OCI-M2 (cell line): ENCODE data around the gene ZNF275.
"Not testable (repeated sequence)": the region's sequence is repeated elsewhere in the genome, so short reads cannot be mapped to it uniquely, and the experiment has no call there.

Experiments
- DNase-seq: peaks from one replicate; lab custom pipeline; 2025; ENCODE audit not compliant: unreplicated experiment; lab: John Stamatoyannopoulos, UW

The ZNF275 gene

GRCh38 chrX:153319295-153320046 is 14.5 kb upstream of the ZNF275 start:
- DNase-seq: no peak

GRCh38 chrX:153320047-153320443 is 13.9 kb upstream of the ZNF275 start:
- not testable (repeated sequence) for DNase-seq

- DNase-seq: no peak
Observed at GRCh38 chrX:153320555-153321184, 13.3 kb upstream of the ZNF275 start.

GRCh38 chrX:153321381-153322124 is 12.4 kb upstream of the ZNF275 start, which contains the start of gene PNMA6F:
Gene PNMA6F (minus strand): TSS chrX:153321767. CDS start chrX:153320674, 1,093 bp downstream.
- DNase-seq: no peak

DNA sequence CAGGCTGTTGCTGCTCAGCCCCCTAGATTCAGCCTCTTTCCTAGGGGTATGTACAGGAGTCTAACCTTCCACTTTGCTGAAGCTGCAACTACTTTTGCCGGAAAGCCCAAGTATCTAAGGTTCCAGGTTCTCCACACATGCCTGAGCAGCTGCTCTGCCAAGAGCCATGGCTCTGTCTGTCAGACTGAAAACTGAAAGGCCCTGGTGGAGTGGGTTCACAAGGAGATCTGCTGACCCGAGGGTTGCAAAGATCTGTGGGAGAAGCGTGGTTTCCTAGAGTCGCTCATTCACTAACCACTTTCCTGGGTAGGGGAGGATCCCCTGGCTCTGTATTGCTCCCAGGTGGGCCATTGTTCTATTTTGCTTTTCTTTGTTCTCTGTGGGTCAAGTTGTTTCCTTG is 6.4 kb upstream of the ZNF275 start:
- DNase-seq: no peak

DNA sequence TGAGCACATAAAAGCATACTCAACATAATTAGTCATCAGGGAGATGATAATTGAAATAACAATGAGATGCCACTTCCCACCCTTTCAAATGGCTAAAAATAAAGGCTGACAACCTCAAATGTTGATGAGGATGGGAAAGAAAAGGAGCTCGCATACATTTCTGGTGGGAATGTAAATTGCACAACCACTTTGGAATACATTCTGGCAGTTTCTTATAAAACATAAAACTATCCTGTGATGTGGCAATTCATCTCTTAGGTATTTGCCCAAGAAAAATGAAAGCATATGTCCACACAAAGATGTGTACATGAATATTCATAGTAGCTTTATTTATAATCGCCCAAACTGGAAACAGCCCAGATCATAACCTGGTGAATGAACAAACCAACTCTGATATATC is 687 bp upstream of the ZNF275 start:
- DNase-seq: no peak

GRCh38 chrX:153334654-153335295 is 822 bp downstream of the ZNF275 start:
- DNase-seq: no peak

GRCh38 chrX:153336121-153336894 is 2.4 kb downstream of the ZNF275 start:
- no peak for DNase-seq

DNA sequence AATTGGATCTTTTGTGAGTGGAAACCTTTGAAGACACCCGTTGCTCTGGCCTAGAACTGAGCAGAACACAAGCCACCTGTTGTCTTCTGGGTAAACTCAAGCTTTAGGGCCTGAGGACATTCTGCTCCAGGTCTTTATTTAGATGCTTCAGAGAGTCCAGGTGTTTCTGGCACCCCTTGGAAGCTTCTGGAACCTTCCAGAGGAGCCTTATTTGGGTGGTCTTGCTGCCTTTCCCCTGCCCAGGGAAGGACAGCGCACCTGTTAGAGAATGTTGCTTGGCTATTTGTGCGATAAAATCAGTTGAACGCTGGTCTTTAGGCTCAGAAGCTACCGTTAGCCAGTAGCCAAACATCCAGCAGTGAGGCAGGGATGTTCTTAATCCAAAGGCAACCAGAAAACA is 3.0 kb downstream of the ZNF275 start:
- no peak for DNase-seq

- no peak for DNase-seq
Observed at GRCh38 chrX:153338836-153339235, 4.9 kb downstream of the ZNF275 start.

- DNase-seq: no peak
Observed at GRCh38 chrX:153339662-153340061, 5.7 kb downstream of the ZNF275 start.

- no peak for DNase-seq
Observed at GRCh38 chrX:153340111-153340510, 6.2 kb downstream of the ZNF275 start.

- no peak for DNase-seq
Observed at GRCh38 chrX:153342762-153343558, 9.0 kb downstream of the ZNF275 start.

GRCh38 chrX:153343674-153344073 is 9.7 kb downstream of the ZNF275 start:
- DNase-seq: no peak

GRCh38 chrX:153347530-153347929 is 13.6 kb downstream of the ZNF275 start:
- DNase-seq: no peak

GRCh38 chrX:153348421-153348820 is 14.5 kb downstream of the ZNF275 start:
- DNase-seq: no peak

GRCh38 chrX:153349952-153350351 is 16.0 kb downstream of the ZNF275 start:
- DNase-seq: no peak

- DNase-seq: no peak
Observed at GRCh38 chrX:153351981-153352380, 18.0 kb downstream of the ZNF275 start.

- DNase-seq: no peak
Observed at GRCh38 chrX:153352858-153353257, 18.9 kb downstream of the ZNF275 start.

DNA sequence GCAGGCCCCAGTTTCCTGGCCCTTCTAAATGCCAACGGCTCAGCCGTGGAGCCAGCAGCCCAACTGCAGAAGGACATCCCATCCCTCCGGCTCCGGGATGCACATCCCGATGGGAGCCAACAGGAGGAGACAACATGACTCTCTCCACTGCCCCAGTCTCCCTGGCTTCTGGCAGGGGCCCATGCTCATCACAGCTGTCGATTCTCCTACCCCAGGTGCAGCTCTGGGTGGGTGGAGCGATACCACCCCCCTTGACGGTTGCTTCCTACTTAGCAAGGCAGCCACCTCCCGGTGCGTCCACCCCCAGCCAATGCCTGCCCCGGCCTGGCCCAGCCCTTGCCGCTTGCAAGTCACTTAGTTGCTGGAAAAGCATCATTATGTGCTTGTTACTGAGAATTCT is 19.5 kb downstream of the ZNF275 start:
- DNase-seq: no peak
